Stimulated activated CD8-positive, alpha-beta memory T cell treated with anti-CD3 and anti-CD28 coated beads, Interleukin-7, amount 100 ng/mL, for 24 hours (primary cell): Measurements from ENCODE around the gene MANF.
"Not testable (repeated sequence)": the region's sequence is repeated elsewhere in the genome, so short reads cannot be mapped to it uniquely, and the experiment has no call there.

ENCODE experiments used
- DNase-seq: peaks from one replicate; pipeline ENCODE4 v3.0.0-alpha.2; 2020; ENCODE audit warnings: low read depth

Gene MANF

DNA sequence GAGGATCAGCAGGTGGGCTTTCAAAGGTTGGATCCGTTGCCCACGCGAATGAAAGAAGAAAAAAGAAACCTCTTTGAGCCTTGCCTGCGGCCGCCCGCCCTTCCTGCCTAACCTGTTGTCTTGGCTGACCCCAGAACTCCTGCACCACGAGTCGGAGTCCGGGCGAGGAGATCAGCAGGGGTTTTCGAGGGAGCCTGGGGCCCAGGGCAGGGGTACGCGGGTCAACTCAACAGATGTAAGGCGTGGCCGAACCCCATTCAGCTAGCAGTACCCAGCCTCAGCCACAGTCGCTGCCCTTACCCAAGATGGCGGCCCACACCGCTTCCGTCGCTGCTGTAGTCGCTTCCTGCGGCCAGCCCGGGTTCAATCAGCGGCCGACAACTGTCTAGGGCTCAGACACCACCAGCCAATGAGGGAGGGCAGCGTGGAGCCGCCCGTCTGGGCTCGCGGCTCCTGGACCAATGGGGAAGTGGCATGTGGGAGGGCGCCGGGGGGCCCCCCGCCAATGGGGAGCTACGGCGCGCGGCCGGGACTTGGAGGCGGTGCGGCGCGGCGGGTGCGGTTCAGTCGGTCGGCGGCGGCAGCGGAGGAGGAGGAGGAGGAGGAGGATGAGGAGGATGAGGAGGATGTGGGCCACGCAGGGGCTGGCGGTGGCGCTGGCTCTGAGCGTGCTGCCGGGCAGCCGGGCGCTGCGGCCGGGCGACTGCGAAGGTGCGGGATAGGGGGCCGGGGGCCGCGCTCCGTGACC is at the start of gene MANF:
TSS of gene MANF (plus strand) at position 566 of the 748 bp plus-strand sequence. CDS start at position 618, 52 bp downstream.
- DNase-seq = peak; percentile 90

DNA sequence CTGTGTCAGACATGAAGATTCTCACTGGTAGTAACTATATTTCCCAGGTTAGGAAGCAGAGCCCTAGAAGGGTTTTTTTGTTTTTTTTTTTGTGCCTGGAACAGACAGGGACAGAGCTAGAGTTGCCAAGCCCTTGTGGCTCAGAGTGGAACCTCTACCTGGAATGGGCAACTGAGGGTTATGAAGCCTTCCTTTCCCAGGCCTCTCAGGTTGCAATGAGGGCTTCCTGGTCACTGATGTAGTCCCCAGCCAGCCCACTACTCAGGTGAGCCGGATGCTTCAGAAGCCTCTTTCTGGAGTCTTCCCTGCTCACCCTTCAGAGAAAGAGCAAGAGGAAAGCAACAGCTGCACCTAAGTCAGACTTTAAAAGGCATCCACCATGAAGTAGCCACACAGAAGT is 48.8 kb upstream of the MANF start:
- no peak for DNase-seq

DNA sequence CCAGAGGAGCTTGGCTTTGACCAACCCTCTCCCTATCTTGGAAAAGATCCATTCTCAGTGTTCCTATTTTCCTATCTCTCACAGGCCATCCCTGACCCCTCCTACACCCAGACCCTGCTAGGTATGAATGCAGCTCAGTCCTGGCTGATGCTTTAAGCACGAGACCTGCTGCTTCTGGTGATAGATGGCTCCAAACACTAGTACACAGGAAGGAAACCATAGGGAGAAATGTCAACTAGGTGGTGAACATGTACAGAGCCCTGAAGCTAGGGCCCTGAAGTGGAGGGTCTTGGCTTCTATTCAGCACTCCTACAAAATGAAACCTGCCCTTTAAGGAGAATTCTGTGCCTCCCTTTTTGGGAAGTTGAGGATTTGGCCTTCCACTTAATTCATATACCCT is 47.4 kb upstream of the MANF start:
- no peak for DNase-seq

DNA sequence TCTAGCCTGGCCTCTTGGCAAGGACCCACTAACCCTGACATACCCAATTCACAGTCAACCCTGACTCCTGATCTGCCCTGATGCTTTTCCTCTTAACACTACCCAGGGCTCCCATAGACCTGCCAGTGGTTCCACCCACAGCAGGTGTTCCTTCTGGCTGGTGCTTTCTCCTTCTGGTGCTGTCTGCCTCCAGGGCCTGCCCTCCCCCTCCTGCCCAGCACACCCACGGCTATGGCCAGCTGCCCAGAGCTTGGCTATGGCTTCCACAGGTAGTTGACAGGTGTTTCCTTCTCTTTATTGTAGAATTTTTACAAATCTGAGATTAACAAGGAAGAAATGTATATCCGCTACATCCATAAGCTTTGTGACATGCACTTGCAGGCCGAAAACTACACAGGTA is 46.5 kb upstream of the MANF start:
- no peak for DNase-seq

DNA sequence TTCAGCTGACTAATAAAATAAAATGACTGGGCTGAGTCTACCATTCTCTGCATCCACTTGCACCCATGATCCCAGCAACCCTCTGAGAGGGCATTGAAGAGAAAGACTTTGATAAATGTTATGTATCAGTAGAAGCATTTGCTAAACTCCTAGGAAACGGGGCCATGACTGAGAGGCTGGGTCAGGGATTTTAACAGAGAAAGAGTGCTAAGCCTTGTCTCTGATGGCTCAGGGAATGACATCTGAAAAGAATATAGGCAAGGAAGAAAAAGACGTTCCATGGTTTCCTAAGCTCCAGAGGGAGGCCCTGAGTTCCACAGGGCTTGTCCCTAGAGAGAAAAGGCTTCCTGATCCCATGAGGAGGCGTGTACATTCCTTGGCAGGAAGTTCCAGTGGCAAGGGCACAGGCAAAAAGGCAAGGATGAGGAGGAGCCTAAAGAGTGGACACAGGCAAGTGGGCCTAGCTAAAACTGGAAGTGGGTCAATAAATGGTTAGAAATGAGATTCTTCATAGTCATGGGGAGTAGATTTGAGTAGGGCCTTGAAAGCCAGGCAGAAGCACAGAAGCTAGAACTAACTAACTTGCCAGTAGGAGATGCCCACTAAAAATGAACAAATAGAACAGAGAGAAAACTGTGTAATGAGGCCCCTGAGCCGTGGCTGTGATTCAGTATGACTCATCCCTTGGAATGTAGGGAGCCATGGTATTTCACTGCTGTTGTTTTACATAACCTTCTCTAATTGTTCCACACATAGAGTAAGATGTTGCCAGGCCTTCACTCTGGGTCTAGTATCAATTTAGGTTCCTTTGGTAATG is 44.9 kb upstream of the MANF start:
- DNase-seq = no peak

DNA sequence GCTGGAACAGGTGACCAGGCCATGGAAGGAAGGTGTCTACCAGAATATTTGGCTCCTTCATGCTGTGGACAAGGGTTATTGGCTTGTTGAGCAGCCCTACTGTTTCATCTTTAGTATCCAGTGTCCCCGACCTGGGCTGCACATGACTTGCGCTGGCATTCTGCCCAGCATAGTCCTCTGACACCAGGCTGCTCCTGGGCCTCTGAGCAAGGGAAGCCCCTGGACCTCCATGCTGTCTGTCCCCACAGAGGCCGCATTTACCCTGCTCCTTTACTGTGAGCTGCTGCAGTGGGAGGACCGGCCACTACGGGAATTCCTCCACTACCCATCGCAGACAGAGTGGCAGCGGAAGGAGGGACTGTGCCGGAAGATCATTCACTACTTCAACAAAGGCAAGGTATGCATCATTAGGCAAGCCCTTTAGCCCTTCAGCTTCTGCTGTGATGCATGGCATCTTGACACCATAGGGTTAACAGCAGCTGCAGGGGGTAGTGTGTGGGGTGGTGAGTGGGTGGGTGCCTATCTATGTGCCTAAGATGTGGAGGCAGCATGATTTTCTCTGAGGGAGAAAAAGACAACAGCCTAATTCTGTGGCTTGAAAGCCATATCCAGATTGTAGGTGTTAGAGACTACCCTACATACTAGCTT is 44.0 kb upstream of the MANF start:
- no peak for DNase-seq

DNA sequence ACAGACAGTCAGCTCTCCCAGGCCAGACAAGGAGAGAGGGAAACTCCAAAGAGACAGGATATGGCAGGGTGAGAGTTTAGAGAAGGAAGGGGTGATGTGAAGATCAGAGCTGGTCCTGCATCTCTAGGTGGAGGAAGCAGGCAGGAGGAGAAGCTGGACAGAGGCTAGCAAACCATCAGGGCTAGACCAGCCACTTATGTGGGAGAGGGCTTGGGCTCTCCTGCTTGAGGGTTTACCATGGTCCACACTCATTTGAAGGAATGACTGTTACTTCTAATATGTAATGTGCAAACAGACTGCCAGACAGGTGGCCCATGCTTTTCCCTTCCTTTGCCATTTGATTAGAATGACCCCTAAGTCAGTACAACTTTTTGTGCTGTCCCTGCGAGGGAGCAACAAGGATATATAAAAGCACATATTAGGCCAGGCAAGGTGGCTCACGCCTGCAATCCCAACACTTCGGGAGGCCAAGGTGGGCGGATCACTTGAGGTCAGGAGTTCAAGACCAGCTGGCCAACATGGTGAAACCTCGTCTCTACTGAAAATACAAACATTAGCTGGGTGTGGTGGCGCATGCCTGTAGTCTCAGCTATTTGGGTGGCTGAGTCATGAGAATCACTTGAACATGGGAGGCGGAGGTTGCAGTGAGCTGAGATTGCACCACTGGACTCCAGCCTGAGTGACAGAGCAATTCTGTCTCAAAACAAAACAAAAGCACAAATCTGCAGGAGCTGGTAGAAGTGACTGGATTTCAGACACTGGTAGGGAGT is 41.0 kb upstream of the MANF start:
- no peak for DNase-seq

DNA sequence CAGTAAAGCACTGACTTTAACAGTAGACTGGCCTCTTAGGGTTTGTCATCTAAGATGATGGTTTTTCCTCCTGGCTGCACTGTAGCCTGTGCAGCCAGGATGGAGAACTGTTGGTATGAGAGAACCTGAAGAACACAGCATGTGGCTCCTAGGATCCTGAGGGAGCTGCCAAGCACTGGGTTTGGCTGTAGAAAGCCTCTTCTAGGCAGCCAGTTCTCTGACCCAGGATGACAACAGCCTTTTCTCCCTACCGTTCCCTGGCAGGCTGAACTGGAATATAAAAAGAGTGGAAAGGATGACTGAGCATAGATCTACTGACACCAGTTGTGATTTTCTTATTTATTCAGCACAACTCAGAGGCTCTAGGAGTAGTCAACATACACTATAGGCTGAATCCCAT is 34.3 kb upstream of the MANF start:
- no peak for DNase-seq

DNA sequence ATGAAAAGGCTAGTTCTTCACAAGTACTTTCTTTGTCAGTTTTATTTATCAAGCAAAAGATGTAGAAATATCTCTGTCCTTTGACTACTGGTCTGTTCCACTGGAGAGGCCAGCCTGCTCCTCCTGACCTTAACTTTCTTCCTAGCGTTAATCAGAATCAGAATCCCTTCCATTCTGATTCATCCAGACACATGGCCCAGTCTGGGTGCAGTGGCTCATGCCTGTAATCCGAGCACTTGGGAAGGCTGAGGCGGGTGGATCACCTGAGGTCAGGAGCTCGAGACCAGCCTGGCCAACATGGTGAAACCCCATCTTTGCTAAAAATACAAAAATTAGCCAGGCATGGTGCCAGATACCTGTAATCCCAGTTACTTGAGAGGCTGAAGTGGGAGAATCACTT is 32.0 kb upstream of the MANF start:
- no peak for DNase-seq

DNA sequence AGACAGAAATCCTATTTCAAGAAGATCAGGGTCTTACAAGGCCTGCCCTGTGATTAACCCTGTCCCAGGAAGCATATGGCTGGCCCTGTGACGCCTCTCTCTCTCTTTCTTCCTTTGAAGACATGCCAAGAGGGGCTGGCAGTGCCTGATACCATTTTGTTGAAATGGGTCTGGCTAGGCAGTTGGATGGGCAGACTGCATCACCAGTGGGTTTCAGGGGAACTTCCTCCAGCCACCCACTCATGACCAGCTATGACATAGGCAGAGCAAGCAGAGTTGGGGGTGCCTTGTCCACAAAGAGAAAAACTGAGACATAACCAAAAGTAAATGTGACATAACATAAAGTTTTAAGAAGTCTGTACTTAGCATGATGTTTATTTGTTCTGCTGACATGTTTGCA is 31.4 kb upstream of the MANF start:
- DNase-seq = no peak

DNA sequence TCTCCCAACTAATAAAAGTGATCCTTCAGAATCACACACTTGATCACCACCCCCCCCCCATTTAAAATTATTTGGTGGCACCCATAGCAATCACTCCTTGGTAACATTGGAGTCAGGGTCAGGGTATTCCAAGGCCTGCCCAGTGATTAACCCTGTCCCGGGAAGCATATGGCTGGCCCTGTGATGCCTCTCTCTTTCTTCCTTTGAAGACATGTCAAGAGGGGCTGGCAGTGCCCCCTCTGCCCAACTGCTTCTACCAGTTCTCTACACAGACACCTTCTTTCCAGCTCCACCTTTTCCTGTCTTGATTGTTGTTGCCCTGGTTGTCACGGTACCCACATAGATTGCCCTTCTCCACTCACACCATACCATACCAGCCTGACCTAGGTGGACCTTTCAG is 30.9 kb upstream of the MANF start:
- no peak for DNase-seq

DNA sequence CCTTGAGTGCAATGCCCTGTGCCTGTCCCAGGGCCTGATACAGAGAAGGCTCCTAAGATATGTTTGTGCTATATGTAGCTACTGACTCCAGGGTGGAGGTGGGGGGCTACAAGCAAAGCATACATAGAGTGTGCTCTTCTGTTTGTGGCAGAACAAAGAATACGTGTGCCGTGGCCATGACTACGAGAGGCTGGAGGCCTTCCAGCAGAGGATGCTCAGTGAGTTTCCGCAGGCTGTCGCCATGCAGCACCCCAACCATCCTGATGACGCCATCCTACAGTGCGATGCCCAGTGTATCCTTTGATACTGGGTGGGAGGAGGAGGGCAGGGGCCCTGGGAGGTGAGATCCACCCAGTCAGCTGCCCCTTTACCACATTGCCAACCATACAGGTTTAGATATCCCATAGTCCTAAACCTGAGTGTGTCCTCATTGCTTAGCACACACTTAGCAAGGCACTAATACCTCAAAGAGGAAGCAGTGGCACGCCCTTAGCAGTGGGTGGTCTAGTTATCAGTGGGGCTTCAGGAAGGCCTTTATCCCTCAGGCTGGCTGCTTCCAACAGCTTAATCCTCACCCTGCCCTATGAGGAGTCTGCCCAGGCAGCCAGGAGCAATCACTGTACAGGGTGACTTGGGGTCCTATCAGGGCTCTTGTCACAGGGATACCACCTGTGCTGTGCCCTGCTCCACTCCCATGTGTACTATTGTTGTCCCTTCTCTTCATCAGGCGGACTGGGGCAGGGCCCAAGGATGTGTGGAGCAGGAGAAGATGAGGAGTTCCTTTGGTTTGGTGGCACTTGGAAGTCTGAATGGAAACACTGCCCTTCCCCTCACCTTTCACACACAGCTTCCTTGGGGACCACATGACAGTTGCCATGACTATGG is 30.1 kb upstream of the MANF start:
- no peak for DNase-seq

DNA sequence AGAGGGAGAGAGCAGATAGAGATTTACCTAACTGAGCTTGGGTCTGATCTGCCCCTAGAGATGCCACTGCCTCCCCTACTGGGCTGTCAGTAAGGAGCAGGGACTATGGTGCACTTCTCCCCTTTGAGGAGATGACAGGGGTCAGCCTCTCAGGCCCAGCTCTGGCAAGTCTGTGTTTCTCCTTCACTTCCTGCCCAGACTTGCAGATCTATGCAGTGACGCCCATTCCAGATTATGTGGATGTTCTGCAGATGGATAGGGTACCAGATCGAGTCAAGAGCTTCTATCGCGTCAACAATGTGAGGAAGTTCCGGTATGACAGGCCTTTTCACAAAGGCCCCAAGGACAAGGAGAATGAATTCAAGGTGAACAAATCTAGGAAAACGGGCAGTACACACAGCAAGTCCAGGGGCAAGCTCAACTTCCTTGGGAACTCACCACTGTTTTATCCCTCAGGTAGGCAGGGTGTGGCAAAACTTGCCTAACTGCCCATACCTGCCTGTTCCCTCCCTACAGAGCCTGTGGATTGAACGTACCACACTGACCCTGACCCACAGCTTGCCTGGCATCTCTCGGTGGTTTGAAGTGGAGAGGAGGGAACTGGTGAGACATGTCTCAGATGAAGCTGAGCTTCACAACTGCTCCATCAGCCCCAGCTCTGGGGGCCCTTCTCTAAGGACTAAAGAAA is 29.1 kb upstream of the MANF start:
- no peak for DNase-seq

DNA sequence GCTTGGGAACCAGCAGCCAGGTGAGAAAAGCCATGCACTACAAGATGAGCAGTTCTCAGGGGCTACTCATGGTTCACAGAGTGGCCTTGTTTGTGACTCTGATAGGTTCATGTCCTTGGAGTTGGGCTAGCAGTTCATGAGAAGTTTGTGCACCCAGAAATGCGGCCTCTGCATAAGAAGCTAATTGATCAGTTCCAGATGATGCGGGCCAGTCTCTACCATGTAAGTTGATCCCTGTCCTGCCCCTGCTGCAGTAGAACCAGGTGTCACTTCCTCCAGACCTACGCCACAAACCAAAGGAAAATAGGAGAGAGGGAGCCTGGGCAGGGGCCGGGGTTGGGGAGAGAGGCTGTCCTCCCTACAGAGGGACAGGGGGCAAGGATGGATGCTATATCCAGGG is 27.2 kb upstream of the MANF start:
- DNase-seq = no peak

DNA sequence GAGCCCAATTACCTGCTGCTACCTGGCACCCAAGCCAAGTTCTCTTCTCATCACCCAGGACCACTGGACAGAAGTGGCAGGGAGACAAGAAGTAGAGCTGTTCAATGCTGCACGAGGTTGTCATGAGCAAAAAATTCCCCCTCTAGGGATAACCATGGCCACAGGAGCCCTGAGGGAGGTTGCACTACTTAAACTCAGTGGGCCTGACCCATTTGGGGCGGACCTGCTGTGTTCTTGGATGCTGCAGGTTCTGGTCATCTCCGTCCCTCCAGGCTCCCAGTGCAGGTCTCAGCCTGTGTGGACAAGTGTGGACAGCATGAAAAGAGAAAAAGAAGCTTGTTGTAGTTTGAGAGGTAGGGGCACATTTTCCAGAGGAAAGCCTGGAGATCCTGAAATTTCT is 26.1 kb upstream of the MANF start:
- DNase-seq = no peak

DNA sequence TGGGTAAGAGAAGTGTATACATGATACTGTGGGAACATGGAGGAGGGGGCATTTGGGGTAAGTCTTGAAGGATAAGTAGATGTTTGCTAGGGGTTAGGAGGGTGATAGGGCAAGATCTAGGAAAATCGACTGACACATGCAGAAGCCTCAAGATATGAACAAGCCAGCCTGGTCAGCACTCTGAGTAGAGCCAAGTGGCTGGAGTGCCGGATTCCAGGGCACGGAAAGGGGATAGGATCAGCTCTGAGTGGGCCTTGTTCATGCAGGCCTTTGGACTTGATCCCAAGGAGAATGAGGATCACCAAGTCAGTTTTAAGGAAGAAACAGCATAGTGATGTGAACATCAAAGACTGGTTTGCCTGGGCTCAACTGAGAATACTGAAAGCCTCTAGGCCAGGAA is 24.3 kb upstream of the MANF start:
- DNase-seq = no peak

DNA sequence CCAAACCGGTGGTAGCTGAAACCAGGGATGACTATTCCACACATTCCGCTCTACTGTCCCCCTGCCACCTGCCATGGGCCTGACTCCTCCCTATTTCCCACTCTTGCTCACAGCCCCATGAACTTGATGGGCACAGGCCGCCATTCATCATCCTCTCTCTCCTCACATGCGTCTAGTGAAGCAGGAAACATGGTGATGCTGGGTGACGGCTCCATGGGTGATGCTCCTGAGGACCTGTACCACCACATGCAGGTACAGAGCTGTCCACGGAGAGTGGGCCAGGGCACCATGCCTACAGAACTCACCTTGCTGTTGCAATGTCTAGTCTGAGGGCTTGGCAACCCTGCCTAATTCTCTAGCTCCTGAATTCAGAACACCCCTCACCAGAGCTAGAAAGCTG is 23.3 kb upstream of the MANF start:
- no peak for DNase-seq

DNA sequence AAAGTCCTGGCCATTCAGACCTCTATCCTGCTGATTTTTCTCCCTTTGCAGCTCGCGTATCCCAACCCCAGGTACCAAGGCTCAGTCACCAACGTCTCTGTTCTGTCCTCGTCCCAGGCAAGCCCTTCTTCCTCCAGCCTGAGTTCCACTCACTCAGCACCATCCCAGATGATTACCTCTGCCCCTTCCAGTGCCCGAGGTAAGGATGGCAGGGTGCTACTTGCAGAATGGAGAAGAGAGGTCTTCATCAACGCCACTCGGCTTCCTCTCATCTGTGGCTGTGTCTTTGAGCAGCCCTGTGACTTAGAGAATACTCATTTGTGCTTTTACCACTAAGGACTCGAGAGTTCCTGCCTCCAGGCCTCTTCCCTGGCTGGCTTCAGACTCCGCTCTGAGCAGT is 22.6 kb upstream of the MANF start:
- DNase-seq = no peak

DNA sequence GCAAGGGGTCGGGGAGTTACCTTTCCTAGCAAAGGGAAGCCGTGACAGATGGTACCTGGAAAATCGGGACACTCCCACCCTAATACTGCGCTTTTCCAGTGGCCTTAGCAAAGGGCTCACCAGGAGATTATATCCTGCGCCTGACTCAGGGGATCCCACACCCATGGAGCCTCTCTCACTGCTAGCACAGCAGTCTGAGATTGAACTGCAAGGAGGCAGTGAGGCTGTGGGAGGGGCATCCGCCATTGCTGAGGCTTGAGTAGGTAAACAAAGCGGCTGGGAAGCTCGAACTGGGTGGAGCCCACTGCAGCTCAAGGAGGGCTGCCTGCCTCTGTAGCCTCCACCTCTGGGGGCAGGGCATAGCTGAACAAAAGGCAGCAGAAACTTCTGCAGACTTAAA is 16.8 kb upstream of the MANF start:
- DNase-seq = not testable (repeated sequence)

DNA sequence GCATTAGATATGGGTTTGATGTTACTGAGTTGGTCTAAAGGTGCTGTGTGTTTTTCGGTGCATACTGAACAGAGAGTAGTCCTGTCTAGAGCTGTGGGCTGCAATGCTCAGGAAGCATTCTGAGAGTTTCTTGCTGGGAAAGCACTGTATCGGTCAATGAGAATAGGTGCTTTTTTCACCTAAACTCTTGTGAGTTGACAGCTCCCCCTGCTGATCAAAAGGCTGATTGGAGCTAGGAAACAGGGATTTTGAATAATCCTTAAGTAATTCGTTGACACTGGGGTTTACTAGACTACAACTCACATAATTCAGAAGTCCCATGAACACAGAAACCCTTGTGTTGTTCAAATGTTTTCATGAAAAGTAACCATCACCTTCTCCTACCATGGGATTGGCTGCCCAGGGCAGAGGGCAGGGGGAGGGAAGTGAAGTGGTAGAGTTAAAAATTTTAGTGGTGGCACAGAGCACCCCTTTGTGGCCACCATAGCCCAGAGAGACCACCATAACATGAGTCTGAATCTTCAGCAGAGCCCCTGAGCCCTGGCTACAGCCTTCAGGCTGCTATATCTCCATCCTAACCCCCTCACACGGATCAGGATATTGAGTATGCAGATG is 13.0 kb upstream of the MANF start:
- DNase-seq = no peak
